Prostate gland (tissue), 2 donors: ENCODE data around the gene COL6A1. TPM values are rescaled to one million over a fixed set of nuclear protein-coding genes. Genes with fewer than 3 reads are reported as not detected.

Experiments used
- DNase-seq: peaks from one replicate; pipeline ENCODE4 v3.0.0-alpha.2; 2019; ENCODE audit warnings: low spot score
- H3K27ac ChIP-seq, 2 donors: fragments of 200-600 bp; sonication (generic); 2 replicates each; pipeline ENCODE4 v1.5.1; 2017 to 2019
- H3K27me3 ChIP-seq: fragments of 200-600 bp; sonication (generic); replicated peaks from 2 replicates; pipeline ENCODE4 v1.5.1; 2019; ENCODE audit not compliant: insufficient read depth
- H3K36me3 ChIP-seq, 2 donors: fragments of 200-600 bp; sonication (generic); 1 replicate in 1 of 2; 2 replicates in 1 of 2; pipeline versions ENCODE4 v1.5.1 to v1.8.1; 2017 to 2019
- H3K4me1 ChIP-seq: fragments of 200-600 bp; sonication (generic); replicated peaks from 2 replicates; pipeline ENCODE4 v1.5.1; 2019
- H3K4me3 ChIP-seq, 2 donors: fragments of 200-600 bp; sonication (generic); 2 replicates each; pipeline ENCODE4 v1.5.1; 2017 to 2019
- H3K9me3 ChIP-seq: fragments of 200-600 bp; sonication (generic); 2 replicates; pipeline ENCODE4 v1.5.1; 2017
- POLR2A ChIP-seq: fragments of 450-650 bp; IDR thresholded peaks from one replicate; pipeline ENCODE4 v1.6.1; 2016; ENCODE audit warnings: antibody characterized with exemption, mild to moderate bottlenecking
- POLR2AphosphoS5 ChIP-seq: sonication (generic); formaldehyde crosslinking; IDR thresholded peaks from one replicate; pipeline ENCODE4 v1.6.1; 2017; ENCODE audit warnings: antibody characterized with exemption
- WGBS: methylation state at CpG from one replicate; pipeline ENCODE4 v1.1.5; 2018; 5-methylcytosine and 5-hydroxymethylcytosine counted together
- intact Hi-C: fragments of 100-400 bp; cut with DNase I; formaldehyde crosslinking; loops from one replicate; pipeline ENCODE4 v1.14.2; 2022
- total RNA-seq, 2 donors: library from RNA; depleted of rRNA; stranded (reverse); fragments of >200 nt; gene quantifications; one replicate each; pipeline ENCODE4 v1.1.0, GENCODE V29; 2016
- TF ChIP-seq, protein P1 (sequence below), 4 experiments: fragments of 200-600 bp in 2 of 4; fragments of 450-650 bp in 2 of 4; sonication (generic) in 2 of 4; IDR thresholded peaks; 1 replicate in 3 of 4; 2 replicates in 1 of 4; pipeline ENCODE4 v1.5.1; 2016 to 2019; ENCODE audit warnings: antibody characterized with exemption in 4 of 4, mild to moderate bottlenecking in 2 of 4, moderate library complexity in 2 of 4

COL6A1 gene
- total RNA-seq, 2 donors from 2014 or later: 163 to 265 TPM

DNA sequence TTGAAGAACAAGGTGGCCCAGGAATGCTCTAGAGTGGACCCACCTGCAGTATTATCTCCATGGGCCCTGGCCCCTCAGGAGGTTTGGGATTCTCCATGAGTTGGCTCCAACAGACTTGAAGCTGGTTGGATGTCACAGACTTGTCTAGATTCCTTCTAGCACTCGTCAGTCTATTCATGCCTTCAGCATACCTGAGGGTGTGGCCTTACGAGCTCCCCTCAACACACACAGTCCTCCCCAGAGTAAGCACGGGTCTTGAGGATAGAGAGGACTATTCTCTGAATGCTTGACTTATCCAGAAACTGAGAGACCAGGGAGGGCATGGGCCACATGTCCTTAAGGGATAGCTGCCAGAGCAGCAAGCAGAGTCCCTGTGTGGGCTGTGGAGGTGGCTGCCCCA, 45.9 kb upstream of the COL6A1 start:
- no peaks in the 10 kb centered on the region for H3K27me3 ChIP-seq
- H3K4me1 ChIP-seq: no peaks in the 10 kb centered on the region
- no peak for DNase-seq
- H3K9me3 ChIP-seq: no peaks in the 10 kb centered on the region
- no peak overlapping the region for H3K27ac ChIP-seq
- no peak overlapping the region for H3K4me3 ChIP-seq
- H3K36me3 ChIP-seq: no peaks in the 10 kb centered on the region
- 91% methylated on average over 3 of the region's 3 CpGs for WGBS
- TF ChIP-seq, protein P1, sequence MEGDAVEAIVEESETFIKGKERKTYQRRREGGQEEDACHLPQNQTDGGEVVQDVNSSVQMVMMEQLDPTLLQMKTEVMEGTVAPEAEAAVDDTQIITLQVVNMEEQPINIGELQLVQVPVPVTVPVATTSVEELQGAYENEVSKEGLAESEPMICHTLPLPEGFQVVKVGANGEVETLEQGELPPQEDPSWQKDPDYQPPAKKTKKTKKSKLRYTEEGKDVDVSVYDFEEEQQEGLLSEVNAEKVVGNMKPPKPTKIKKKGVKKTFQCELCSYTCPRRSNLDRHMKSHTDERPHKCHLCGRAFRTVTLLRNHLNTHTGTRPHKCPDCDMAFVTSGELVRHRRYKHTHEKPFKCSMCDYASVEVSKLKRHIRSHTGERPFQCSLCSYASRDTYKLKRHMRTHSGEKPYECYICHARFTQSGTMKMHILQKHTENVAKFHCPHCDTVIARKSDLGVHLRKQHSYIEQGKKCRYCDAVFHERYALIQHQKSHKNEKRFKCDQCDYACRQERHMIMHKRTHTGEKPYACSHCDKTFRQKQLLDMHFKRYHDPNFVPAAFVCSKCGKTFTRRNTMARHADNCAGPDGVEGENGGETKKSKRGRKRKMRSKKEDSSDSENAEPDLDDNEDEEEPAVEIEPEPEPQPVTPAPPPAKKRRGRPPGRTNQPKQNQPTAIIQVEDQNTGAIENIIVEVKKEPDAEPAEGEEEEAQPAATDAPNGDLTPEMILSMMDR (IDR thresholded peaks at IDR 0.05): no peak
- intact Hi-C loops: no loop called here

DNA sequence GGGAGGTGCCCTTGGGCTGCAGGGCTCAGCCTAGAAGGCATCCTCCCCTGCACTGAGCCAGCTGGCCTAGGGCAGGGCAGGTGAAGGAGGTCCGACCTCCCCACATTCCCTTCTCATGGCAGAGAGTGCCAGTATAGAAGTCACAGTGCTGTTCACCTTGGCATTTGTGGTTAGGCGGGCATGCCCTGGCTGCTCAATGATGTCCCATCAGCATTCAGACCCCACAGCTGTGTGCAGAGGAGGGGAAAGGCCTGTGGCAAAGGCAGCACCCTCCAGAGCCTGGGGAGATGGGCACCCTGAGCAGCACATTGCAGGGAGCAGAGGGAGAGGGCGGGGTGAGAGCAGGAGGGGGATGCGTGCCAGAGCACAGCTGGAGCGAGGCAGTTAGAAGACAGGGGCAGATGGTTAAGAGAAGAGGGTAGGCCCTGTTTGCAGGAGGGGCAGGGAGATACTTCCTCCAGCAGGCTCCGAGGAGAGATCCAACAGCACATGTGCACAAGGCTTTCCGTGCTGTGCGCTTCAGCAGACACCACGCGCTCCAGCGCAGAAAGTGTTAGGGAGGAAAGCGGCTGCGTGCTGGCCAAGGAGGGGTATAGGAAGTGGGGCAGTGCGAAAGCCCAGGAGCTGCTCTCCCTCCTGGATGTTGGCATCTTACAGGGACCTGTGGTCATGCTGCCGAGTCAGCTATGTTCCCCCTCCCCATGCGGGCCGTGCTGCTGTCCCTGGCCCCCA, 43.7 kb upstream of the COL6A1 start:
- H3K4me1 ChIP-seq: no peaks in the 10 kb centered on the region
- no peak overlapping the region for H3K4me3 ChIP-seq
- DNase-seq: no peak
- no peaks in the 10 kb centered on the region for H3K9me3 ChIP-seq
- no peak overlapping the region for H3K27ac ChIP-seq
- no peaks in the 10 kb centered on the region for H3K36me3 ChIP-seq
- TF ChIP-seq POLR2A: no peak
- TF ChIP-seq, protein P1 (IDR thresholded peaks at IDR 0.05): no peak
- TF ChIP-seq POLR2AphosphoS5: no peak
- 87% methylated on average over 17 of the region's 17 CpGs for WGBS
- H3K27me3 ChIP-seq: no peaks in the 10 kb centered on the region
- intact Hi-C loops: no loop called here

DNA sequence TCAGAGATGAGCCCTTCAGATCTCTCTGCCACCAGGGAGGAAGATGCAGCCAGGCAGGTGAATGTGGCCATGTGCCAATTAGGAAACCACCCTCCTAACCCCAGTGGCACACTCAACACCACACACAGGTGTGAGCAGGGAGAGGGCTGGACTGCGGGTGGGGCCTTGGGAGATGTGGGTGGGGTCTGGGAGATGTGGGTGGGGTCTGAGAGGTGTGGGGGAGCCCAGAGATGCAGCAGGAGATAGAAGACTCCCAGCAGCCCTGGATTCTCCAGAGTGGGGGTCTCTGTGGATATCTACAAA, 43.2 kb upstream of the COL6A1 start:
- Histone ChIP-seq H3K27ac (no peak overlapping the region), H3K9me3 (no peaks in the 10 kb centered on the region), H3K36me3 (no peaks in the 10 kb centered on the region), H3K4me3 (no peak overlapping the region), H3K27me3 (no peaks in the 10 kb centered on the region), H3K4me1 (no peaks in the 10 kb centered on the region)
- no peak for TF ChIP-seq POLR2A
- no peak for TF ChIP-seq POLR2AphosphoS5
- TF ChIP-seq, protein P1 (IDR thresholded peaks at IDR 0.05): no peak
- DNase-seq: no peak
- intact Hi-C loops: no loop called here
- 88% methylated on average over 1 of the region's 1 CpG for WGBS

DNA sequence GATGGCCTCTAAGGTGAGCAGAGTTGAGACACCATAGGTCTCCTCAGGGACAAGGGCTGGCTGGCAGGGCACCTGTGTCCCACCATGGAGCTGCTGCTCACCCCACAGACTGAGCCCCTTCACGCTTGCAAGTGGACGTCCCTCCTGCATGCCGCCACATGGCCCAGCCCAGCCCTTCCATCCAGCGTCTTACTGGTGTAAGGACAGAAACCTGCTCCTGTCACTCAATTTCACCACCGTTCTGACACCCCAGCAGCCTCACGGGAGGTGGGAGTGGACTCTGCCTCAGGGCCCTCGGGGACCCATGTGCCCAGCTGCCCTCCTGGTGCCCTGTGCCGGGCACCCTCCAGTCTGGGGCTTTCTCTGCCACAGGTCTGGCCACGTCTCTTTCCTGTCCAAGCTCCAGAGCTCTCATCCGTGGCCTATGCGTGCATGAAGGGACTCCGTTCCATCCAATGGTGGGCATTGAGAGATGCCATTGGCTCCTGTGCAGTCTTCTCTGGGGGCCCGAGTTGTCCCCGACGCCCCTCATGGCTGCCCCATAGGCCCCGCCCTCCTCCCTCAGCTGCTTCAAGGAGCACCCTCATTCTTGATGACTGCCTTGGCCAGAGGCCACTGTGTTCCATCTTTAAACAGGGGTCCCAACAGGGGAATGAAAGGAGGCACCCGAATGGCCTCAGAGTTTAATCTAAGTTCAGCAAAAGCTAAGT, 42.6 kb upstream of the COL6A1 start:
- Histone ChIP-seq H3K36me3 (no peaks in the 10 kb centered on the region), H3K4me1 (no peaks in the 10 kb centered on the region), H3K27ac (no peak overlapping the region), H3K27me3 (no peaks in the 10 kb centered on the region), H3K4me3 (no peak overlapping the region), H3K9me3 (no peaks in the 10 kb centered on the region)
- DNase-seq: no peak
- intact Hi-C loops: no loop called here
- 88% methylated on average over 17 of the region's 17 CpGs for WGBS
- TF ChIP-seq, protein P1 (IDR thresholded peaks at IDR 0.05): no peak
- no peak for TF ChIP-seq POLR2A
- no peak for TF ChIP-seq POLR2AphosphoS5

DNA sequence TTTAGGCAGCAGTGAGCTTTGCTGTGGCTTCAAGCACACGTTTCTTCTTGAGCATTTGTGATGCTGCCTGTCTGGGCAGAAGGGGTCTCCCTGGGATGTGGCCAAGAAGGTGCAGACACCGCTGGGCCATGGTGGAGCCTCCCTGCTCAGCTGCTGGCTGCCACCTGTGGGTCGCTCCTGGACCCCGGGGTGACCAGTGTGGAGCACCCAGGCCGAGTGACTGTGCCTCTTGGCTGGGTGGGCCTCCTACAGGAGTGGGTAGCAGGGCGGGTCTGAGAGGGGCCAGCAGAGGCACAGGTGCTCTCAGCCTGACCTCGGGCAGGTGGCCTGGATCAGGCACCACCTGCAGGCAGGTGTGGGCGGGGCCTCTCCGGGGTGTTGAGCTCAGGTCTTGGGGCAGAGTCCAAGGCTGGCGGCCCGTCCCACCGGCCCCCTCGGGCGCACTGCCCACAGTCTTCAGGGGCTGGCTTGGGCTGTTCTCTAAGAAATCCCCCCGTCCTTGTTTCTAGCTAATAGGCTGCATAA, 42.0 kb upstream of the COL6A1 start:
- DNase-seq: no peak
- H3K27ac ChIP-seq: no peak overlapping the region

More for the DNA sequence above, 42.0 kb upstream of the COL6A1 start:
- no peaks in the 10 kb centered on the region for H3K4me1 ChIP-seq
- no peaks in the 10 kb centered on the region for H3K36me3 ChIP-seq
- H3K9me3 ChIP-seq: no peaks in the 10 kb centered on the region
- 88% methylated on average over 15 of the region's 15 CpGs for WGBS
- intact Hi-C loops: no loop called here
- no peaks in the 10 kb centered on the region for H3K27me3 ChIP-seq
- TF ChIP-seq POLR2A (no peak), POLR2AphosphoS5 (no peak)
- TF ChIP-seq, protein P1 (IDR thresholded peaks at IDR 0.05): no peak
- H3K4me3 ChIP-seq: no peak overlapping the region
